ENCODE results near the gene ZNF282.
A peak's percentile ranks its signal among the peaks of the same experiment; 100 is the strongest.

Gene ZNF282

GRCh38 chr7:149171892-149172533 lies 23.3 kb upstream of the ZNF282 start:
- no peaks in the 10 kb centered on the region for H3K27me3 Mint-ChIP-seq (ENCODE audit: low read depth)
- no peak for TF ChIP-seq CTCF (IDR thresholded peaks at IDR 0.05; ENCODE audit: unreplicated experiment in 3 of 3)
- H3K4me1 Mint-ChIP-seq = no peaks in the 10 kb centered on the region
- H3K4me3 Mint-ChIP-seq = no peak overlapping the region
- H3K27ac Mint-ChIP-seq = no peak overlapping the region
- H3K36me3 Mint-ChIP-seq (ENCODE audit: low read depth) = peaks cover 40% of the 10 kb centered on the region
- H3K9me3 Mint-ChIP-seq = no peaks in the 10 kb centered on the region

DNA sequence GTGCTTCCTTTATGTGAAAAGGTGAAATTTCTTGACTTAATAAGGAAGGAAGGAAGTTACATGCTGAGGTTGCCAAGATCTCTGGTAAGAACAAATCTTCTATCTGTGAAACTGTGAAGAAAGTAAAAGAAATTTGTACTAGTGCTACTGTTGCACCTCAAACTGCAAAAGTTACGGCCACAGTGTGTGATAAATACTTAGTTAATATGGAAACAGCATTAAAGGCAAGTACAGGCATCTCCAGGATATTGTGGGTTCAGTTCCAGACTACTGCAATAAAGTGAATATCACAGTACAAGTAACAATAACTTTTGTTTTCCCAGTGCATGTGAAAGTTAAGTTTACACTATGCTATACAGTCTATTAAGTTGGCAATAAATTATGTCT lies 22.8 kb upstream of the ZNF282 start:
- no peaks in the 10 kb centered on the region for H3K4me1 Mint-ChIP-seq

DNA sequence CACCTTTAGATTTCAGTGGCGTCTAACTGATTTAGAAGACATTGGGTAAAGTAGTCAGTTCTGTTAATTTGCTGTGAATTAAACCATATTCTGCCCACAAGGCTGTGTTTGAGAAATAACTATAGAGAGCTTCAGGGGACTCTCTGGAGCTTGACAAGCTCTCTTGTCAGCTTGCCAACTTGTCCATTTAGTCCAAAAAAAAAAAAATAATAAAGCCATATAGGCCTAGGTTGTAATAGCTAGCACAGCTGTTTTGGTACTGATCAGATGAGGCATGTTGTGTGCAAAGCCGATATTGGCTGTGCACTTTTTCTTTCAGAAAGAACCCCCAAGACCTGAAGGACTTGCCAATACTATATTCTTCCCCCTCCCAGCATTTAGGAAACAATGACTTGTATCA lies 20.2 kb upstream of the ZNF282 start:
- Mint-ChIP-seq H3K4me3 (no peak overlapping the region), H3K4me1 (peaks cover 5% of the 10 kb centered on the region), H3K36me3 (ENCODE audit: low read depth) (peaks cover 51% of the 10 kb centered on the region), H3K9me3 (no peaks in the 10 kb centered on the region), H3K27me3 (ENCODE audit: low read depth) (no peaks in the 10 kb centered on the region), H3K27ac (no peak overlapping the region)
- no peak for TF ChIP-seq CTCF (IDR thresholded peaks at IDR 0.05; ENCODE audit: unreplicated experiment in 3 of 3)

More for the DNA sequence above, 22.8 kb upstream of the ZNF282 start:
- peaks cover 41% of the 10 kb centered on the region for H3K36me3 Mint-ChIP-seq (ENCODE audit: low read depth)
- H3K4me3 Mint-ChIP-seq = no peak overlapping the region
- no peaks in the 10 kb centered on the region for H3K27me3 Mint-ChIP-seq (ENCODE audit: low read depth)
- no peak overlapping the region for H3K27ac Mint-ChIP-seq
- H3K9me3 Mint-ChIP-seq = no peaks in the 10 kb centered on the region
- no peak for TF ChIP-seq CTCF (IDR thresholded peaks at IDR 0.05; ENCODE audit: unreplicated experiment in 3 of 3)

- Mint-ChIP-seq H3K27me3 (ENCODE audit: low read depth) (no peaks in the 10 kb centered on the region), H3K4me3 (no peak overlapping the region), H3K27ac (no peak overlapping the region), H3K9me3 (no peaks in the 10 kb centered on the region), H3K36me3 (ENCODE audit: low read depth) (peaks cover 57% of the 10 kb centered on the region), H3K4me1 (peaks cover 24% of the 10 kb centered on the region)
- TF ChIP-seq CTCF (IDR thresholded peaks at IDR 0.05; ENCODE audit: unreplicated experiment in 3 of 3) = no peak
Observed at GRCh38 chr7:149179241-149179640, 16.1 kb upstream of the ZNF282 start.

DNA sequence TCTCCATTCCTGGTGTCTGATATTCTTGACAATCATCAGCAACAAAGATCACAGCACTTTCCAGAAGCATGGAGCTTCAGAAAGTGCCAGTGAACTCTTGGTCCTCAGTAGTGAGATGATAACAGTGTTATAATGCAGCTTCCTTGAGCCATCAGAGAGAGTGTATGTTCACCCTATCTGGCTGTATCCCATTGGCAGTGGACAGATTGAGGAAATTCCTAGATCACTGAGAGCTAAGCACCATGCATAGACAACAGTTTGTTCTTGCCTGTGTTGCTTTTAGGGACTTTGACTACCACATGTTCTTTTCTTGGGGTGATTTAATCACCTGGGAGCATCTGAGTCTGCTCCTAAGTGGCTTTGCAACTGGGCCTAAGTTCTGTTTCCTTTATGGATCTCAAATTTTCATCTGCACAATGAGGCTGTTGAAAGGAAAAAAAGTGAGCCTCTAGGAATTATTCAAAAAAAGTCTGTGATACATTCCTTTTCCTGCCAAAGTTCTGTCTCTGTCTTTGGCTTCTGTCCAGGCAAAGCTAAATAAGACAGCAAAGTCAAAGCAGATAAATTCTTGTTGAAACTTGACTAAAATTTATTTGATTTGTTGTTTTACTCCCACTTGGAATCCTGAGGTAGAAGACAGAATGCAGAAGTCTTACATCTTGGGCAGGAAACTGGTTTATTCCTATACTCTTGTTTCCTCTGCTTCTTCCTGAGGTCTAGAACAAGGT lies 14.5 kb upstream of the ZNF282 start:
- Mint-ChIP-seq H3K4me1 (peaks cover 24% of the 10 kb centered on the region), H3K9me3 (no peaks in the 10 kb centered on the region), H3K36me3 (ENCODE audit: low read depth) (peaks cover 51% of the 10 kb centered on the region), H3K27me3 (ENCODE audit: low read depth) (no peaks in the 10 kb centered on the region), H3K27ac (peak overlapping the region; percentile 59 to 73 (median 66)), H3K4me3 (no peak overlapping the region)
- TF ChIP-seq CTCF (IDR thresholded peaks at IDR 0.05; ENCODE audit: unreplicated experiment in 3 of 3) = no peak

DNA sequence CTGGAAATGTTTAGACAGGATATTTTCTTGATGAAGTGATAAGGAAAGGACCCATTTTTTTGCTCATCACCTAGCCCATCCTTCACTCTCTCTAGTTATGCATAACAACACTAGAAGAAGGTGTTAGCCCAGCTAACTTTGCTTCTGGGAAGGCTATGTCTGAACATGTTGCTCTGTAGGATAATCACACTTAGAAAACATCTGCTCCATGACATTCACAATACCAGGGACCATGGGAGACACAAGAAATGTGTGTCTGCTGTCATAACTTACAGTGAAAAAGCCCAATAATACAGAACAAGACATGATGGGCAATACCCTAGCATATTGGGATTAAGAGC lies 13.9 kb upstream of the ZNF282 start:
- H3K27me3 Mint-ChIP-seq (ENCODE audit: low read depth) = no peaks in the 10 kb centered on the region
- H3K4me3 Mint-ChIP-seq = no peak overlapping the region
- H3K36me3 Mint-ChIP-seq (ENCODE audit: low read depth) = peaks cover 48% of the 10 kb centered on the region
- no peak for TF ChIP-seq CTCF (IDR thresholded peaks at IDR 0.05; ENCODE audit: unreplicated experiment in 3 of 3)
- peak overlapping the region; percentile 59 to 73 (median 66) for H3K27ac Mint-ChIP-seq
- no peaks in the 10 kb centered on the region for H3K9me3 Mint-ChIP-seq
- peaks cover 24% of the 10 kb centered on the region for H3K4me1 Mint-ChIP-seq
